GM18498 (cell line): Measurements from ENCODE around the gene C1orf56.
"Not testable (repeated sequence)": the region's sequence is repeated elsewhere in the genome, so short reads cannot be mapped to it uniquely, and the experiment has no call there.

ENCODE experiments used
- ATAC-seq: cut with Tn5 transposase; IDR thresholded peaks from one replicate; pipeline ENCODE4 v1.9.1; 2021; ENCODE audit warnings: mild to moderate bottlenecking, moderate library complexity; ENCODE audit not compliant: unreplicated experiment

C1orf56 gene

DNA sequence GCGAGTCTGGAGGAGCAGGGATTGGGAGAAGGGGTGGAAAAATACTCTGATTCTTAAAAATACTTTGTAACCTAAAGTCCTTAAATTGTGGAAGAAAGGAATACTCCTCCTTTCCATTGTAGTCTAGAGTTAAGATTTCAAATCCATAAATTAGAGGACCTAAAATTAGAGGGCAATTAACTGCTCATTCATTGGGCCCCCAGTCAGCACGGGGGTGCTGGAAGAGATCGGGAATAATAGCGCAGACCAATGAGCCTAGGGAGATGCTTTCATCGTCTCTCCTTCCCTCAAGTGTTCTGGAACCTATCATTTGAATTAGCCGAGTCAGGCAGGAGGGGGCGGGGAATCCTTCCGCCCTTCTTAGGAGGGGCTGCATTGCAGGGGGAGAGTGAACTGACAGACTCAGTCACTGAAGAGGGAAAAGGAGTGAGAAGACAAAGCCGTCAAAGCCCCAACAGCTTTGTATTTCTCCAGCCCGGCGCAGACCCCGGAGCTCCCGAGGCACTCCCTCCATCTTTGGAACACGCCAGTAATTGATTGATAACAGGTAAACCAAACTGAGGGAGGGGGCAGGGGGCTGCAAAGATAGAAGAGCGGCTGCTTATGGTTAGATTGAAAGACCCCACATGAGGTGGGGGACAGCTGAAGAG is 12.6 kb downstream of the C1orf56 start, which contains the start of gene MLLT11:
Gene MLLT11, plus strand, starts transcription at position 391 of the 650 bp plus-strand sequence. CDS start 6,828 bp downstream, outside the sequence.
- ATAC-seq = no peak

DNA sequence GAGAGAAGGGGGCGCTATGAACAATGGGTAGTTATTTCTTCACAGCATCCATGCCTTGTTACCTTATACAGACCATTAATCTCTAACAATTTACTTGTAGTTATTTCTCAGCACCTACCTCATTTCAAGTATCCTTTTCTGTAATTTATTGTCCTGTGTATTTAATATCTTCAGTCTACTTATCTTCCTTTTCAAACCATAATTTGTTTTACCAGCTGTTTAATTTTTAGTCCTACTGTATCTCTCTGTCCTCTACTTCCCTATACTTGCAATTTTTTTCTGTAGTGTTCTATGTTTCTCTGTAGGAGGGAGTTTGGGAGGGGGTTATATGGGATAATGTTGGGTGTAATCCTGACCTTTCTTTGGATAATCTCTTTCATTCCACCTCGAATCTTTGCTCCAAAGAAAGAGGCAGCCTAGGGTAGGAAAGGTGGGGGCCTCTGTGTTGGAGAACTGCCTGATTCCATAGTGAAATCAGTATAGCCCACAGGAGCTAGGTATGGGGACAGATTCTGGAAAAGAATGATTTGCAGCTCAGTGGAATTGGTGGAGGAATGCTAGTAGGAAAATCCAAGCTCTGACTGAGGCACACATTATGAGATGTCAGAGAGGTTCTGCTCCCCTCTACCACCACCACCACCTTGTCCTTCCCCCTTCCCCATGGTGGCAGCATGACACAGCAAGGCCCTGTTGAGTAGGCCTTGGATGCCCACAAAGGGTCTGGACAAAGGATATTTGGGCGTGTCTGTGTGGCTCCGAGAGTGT is 13.3 kb downstream of the C1orf56 start:
- no peak for ATAC-seq

DNA sequence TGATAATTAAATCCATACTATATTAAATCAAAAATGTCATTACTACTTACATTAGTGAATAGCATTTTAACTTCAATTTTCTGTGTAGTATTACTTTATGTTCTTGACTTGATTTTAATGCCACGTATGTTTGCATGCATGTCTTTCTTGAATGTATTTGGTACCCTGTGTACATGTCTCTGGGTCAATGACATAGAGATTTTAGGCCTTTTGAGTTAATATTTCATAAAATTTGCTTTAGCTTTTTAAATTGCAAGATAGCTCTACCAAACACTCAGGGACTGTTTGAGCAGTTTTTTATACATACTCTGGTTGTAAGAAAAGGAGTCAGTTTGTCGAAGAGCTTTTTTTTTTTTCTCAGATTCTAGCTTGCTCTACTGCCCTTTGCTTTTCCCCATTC is 14.2 kb downstream of the C1orf56 start:
- ATAC-seq = no peak

DNA sequence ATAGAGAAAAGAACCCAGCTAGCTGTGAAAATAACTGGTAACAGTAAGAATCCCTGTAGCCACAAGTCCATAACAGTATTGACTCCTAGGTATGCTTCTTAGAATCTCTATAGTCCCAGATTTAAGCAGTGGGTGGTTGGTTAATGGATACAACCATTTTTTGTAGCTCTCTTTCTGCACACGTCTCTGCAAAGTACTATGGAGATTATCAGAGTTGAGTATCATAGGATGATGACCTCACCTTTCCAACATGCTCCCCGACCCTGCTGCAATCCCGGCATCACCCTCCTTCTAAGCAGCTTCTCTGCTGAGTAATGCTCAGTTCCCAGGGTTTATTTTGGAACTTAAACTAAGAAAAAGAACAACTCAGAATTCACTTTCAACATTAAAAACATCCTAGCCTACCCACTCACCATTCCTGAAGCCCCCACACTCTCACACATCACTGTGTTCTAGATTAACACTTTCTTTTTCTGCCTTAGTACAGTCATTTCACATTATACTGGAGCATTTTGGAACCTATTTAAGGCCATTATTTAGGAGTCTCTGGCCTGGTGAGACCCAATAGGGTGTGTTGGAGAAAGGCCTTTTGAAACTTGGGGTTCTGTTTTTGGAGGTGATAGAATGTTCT is 15.3 kb downstream of the C1orf56 start:
- ATAC-seq = no peak

DNA sequence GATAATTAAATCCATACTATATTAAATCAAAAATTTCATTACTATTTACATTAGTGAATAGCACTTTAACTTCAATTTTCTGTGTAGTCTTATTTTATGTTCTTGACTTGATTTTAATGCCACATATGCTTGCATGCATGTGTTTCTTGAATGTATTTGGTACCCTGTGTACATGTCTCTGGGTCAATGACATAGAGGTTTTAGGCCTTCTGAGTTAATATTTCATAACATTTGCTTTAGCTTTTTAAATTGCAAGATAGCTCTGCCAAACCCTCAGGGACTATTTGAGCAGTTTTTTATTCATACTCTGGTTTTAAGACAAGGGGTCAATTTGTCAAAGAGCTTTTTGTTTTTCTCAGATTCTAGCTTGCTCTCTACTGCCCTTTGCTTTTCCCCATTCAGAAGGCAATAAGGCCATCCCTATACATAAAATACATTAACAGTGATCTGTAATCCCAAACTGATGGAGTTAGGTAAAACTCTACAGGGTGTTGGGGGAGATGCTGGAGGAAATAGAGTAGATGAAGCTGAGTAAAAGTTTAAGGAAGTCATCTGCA is 17.6 kb downstream of the C1orf56 start:
- ATAC-seq = no peak

DNA sequence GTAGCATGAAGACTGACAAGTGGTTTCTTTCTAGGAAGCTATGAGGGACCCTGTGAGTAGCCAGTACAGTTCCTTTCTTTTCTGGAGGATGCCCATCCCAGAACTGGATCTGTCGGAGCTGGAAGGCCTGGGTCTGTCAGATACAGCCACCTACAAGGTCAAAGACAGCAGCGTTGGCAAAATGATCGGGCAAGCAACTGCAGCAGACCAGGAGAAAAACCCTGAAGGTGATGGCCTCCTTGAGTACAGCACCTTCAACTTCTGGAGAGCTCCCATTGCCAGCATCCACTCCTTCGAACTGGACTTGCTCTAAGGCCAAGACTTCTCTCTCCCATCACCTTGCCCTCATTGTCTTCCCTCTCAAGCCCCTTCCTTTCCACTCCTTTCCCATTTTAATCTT is 19.6 kb downstream of the C1orf56 start:
- ATAC-seq = no peak

DNA sequence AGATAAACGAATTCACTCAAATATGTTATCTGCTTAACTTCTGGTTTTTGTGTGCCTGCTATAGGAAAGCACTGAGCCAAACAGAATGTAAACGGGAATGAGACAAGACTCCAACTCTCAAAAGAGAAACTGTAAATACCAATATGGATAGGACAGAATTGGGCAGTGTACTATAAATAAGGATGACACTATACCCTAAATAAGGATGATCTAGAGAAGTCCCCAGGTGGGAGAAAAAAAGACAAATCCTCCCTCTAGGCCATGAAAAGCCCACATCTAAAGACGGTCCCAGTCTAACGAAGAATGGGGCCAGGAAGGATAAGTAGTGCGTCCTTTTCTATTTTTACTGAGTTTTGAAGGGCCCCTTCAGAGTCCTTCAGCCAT is 21.5 kb downstream of the C1orf56 start:
- ATAC-seq = no peak

DNA sequence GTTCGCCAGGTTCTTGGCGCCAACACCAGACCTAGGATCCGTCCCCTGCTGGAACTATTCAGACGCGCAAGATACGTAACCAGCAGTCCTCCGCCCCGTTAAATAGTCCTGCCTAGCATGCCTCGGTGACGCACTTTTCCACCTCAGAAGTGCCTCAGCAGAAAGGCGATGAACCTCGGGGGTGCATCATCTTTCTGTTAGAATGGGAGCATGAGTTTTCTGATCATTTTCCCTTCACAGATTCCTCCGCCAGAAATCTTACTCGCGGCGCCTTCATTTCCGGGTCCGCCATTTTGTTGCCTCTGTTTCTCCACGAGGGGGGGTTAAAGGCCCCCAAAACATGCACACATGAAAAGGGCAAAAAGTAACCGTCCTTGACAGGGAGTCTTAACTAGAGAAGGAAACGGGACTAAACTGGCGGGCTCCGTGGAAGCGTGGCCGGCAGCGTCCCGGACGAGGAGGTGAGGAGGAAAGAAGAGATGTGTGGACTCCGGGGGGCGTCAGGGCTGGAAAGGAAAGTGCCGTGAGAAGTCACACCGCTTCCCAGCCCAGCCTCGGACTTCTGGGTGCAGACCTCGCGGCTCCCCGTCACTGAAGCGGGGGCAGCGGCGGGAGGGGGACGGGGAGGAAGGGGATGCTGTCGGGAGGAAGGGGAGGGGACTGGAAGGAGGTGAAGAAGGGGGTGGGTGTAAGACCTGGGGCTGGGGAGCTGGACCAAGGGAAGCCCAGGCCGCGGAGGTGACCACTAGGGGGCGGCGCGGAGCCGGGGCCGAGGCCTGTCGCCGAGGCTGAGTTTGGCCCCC is 23.1 kb downstream of the C1orf56 start, which contains the start of gene GABPB2:
Gene GABPB2, plus strand, starts transcription at position 288 of the 803 bp plus-strand sequence. CDS start 17,429 bp downstream, outside the sequence.
- ATAC-seq = peak; percentile 76

DNA sequence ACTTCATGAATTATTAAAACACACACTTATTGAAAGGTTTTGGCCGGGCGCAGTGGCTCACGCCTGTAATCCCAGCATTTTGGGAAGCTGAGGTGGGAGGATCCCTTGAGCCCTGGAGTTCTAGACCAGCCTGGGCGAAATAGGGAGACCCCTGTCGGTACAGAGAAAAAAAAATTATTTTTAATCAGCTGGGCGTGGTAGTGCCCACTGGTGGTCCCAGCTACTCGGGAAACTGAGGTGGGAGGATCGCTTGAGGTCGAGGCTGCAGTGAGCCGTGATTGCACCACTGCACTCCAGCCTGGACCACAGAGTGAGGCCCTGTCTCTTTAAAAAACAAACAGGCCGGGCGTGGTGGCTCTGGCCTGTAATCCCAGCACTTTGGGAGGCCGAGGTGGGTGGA is 24.7 kb downstream of the C1orf56 start:
- ATAC-seq = no peak

DNA sequence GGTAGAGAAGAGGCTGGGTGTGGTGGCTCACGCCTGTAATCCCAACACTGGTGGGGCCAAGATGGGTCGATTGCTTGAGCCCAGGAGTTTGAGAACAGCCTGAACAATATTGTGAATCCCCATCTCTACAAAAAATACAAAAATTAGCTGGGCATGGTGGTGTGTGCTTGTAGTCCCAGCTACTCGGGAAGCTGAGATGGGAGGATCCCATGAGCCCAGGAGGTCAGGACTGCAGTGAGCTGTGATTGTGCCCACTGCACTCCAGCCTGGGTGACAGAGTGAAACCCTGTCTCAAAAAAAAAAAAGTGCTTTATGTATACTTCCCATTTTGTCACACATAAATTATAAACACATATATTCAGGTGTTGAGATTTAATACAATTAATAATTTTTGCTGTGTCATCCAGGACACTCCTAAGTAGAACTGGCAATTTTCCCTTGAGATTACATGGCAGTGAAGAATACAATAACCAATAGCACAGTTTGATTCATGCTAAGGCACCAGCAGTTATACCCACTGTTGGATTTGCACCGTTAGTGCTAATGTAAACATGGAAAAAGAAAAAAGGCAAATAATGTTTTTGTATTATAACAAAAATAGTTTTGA is 38.5 kb downstream of the C1orf56 start:
- no peak for ATAC-seq

DNA sequence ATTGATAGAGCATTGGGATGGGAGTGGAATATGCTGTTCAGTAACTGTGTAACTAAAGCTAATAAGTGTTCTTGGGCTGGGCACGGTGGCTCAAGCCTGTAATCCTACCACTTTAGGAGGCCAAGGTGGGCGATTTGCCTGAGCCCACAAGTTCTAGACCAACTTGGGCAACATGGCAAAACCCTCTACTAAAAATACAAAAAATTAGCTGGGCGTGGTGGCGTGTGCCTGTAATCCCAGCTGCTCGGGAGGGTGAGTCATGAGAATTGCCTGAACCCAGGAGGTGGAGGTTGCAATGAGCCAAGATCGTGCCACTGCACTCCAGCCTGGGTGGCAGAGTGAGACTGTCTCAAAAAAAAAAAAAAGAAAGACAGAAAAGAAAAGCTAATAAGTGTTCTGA is 49.9 kb downstream of the C1orf56 start:
- ATAC-seq = not testable (repeated sequence)

DNA sequence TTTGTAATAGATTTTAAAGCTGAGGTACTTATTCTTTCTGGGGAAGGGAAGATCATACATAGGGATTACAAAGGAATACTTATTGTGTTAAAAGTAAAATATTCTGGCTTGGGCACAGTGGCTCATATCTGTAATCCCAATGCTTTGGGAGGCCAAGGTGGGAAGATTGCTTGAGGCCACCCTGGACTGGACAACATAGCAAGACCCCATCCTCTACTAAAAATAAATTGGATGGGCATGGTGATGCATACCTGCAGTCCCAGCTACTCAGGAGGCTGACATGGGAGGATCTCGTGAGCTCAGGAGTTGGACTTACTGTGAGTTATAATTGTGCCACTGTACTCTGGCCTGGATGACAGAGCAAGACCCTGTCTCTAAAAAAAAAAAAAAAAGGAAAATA is 50.6 kb downstream of the C1orf56 start:
- ATAC-seq = no peak
